ENCODE measurements around the gene BRF1. TPM values are rescaled to one million over a fixed set of nuclear protein-coding genes. Genes with fewer than 3 reads are reported as not detected.

BRF1 gene
- total and polyA plus RNA-seq, 2 donors (not counting 1 experiment from before 2014, with no cell fraction given) = 7.4 to 33.4 TPM

DNA sequence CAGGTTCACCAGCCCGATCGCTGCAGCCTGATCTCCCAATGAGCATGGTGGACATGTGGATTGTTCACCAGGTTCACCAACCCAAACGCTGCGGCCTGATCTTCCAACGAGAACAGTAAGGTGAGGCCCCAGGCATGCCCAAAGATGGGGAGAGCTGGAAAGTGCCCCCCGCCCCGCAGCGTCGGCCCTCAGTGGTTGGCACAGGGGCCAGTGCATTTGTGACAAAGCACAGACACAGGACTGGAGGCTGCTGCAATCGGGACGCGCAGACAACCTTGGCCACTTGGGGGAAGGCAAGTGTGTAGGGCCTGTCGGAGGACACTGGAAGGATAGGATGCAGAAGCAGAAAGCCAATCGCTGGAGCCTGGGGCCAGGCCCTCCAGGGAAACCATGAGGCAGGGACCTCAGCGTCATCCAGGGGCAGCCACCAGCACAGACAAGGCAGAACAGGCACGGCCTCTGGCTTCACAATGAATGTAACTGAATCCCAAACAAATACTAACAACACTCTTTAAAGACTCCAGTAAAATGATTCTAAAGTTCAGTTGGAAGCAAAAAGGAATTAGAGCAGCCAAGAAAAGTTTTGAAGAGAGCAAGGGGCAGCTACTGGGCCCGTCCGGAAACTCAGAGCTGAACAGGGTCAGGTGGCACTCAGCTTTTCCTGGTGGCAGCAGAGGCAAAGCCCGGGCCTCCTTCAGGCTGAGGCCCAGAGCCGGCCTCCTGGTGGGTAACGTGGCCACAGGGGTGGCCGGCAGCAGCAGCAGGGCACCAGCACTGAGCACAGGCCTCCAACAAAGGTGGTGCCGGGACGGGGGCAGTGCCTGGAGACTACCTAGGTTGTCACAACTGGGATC lies 13.3 kb downstream of the BRF1 start:
- no peaks in the 10 kb centered on the region for H4K20me1 ChIP-seq (ENCODE audit: control insufficient read depth, extremely low read depth, insufficient read depth, low read length)
- peaks cover 6% of the 10 kb centered on the region for H3K79me2 ChIP-seq (ENCODE audit: control insufficient read depth, insufficient read depth, low read length)
- TF ChIP-seq EZH2 (IDR thresholded peaks at IDR 0.05; ENCODE audit: low read length, missing control alignments) (no peak), CTCF (conservative IDR thresholded peaks at IDR 0.05 in 1 of 2, IDR thresholded peaks at IDR 0.05 in 1 of 2; ENCODE audit: low read depth in 1 of 2, low read length in 2 of 2) (no peak)
- H3K9me3 ChIP-seq (ENCODE audit: control insufficient read depth, insufficient read depth, low read depth, low read length) = no peaks in the 10 kb centered on the region
- no peak overlapping the region for H3K4me3 ChIP-seq (replicated peaks in 1 of 4; ENCODE audit: control extremely low read depth in 1 of 4, insufficient read depth in 1 of 4, low read depth in 3 of 4, low read length in 4 of 4)
- no peaks in the 10 kb centered on the region for H3K36me3 ChIP-seq (ENCODE audit: control insufficient read depth, insufficient read depth, low read length)
- H3K9ac ChIP-seq (ENCODE audit: insufficient read depth, low read length) = no peak overlapping the region
- H2AFZ ChIP-seq (ENCODE audit: low read length) = no peak overlapping the region
- no peaks in the 10 kb centered on the region for H3K4me1 ChIP-seq (ENCODE audit: control insufficient read depth, extremely low read depth, insufficient read depth, low read length)
- no peak overlapping the region for H3K27ac ChIP-seq (ENCODE audit: insufficient read depth, low read length)
- no peak for DNase-seq (ENCODE audit: low read depth in 2 of 2)
- H3K27me3 ChIP-seq (ENCODE audit: control insufficient read depth, insufficient read depth, low read length) = no peaks in the 10 kb centered on the region
- H3K4me2 ChIP-seq (ENCODE audit: extremely low read depth, insufficient read depth, low read length) = no peak overlapping the region

- H2AFZ ChIP-seq (ENCODE audit: low read length) = no peak overlapping the region
- no peak for TF ChIP-seq EZH2 (IDR thresholded peaks at IDR 0.05; ENCODE audit: low read length, missing control alignments)
- no peak for TF ChIP-seq CTCF (conservative IDR thresholded peaks at IDR 0.05 in 1 of 2, IDR thresholded peaks at IDR 0.05 in 1 of 2; ENCODE audit: low read depth in 1 of 2, low read length in 2 of 2)
- H3K9ac ChIP-seq (ENCODE audit: insufficient read depth, low read length) = no peak overlapping the region
- H3K27ac ChIP-seq (ENCODE audit: insufficient read depth, low read length) = no peak overlapping the region
- no peaks in the 10 kb centered on the region for H3K36me3 ChIP-seq (ENCODE audit: control insufficient read depth, insufficient read depth, low read length)
- no peak for DNase-seq (ENCODE audit: low read depth in 2 of 2)
- no peaks in the 10 kb centered on the region for H3K27me3 ChIP-seq (ENCODE audit: control insufficient read depth, insufficient read depth, low read length)
- no peak overlapping the region for H3K4me3 ChIP-seq (replicated peaks in 1 of 4; ENCODE audit: control extremely low read depth in 1 of 4, insufficient read depth in 1 of 4, low read depth in 3 of 4, low read length in 4 of 4)
- H3K4me1 ChIP-seq (ENCODE audit: control insufficient read depth, extremely low read depth, insufficient read depth, low read length) = no peaks in the 10 kb centered on the region
- H3K9me3 ChIP-seq (ENCODE audit: control insufficient read depth, insufficient read depth, low read depth, low read length) = no peaks in the 10 kb centered on the region
- H3K4me2 ChIP-seq (ENCODE audit: extremely low read depth, insufficient read depth, low read length) = no peak overlapping the region
- no peaks in the 10 kb centered on the region for H4K20me1 ChIP-seq (ENCODE audit: control insufficient read depth, extremely low read depth, insufficient read depth, low read length)
- peaks cover 8% of the 10 kb centered on the region for H3K79me2 ChIP-seq (ENCODE audit: control insufficient read depth, insufficient read depth, low read length)
These were observed 14.0 kb downstream of the BRF1 start for GRCh38 chr14:105286759-105287144.

GRCh38 chr14:105285174-105285573 lies 15.6 kb downstream of the BRF1 start:
- no peaks in the 10 kb centered on the region for H4K20me1 ChIP-seq (ENCODE audit: control insufficient read depth, extremely low read depth, insufficient read depth, low read length)
- no peak overlapping the region for H3K4me2 ChIP-seq (ENCODE audit: extremely low read depth, insufficient read depth, low read length)
- H3K9me3 ChIP-seq (ENCODE audit: control insufficient read depth, insufficient read depth, low read depth, low read length) = no peaks in the 10 kb centered on the region
- no peaks in the 10 kb centered on the region for H3K27me3 ChIP-seq (ENCODE audit: control insufficient read depth, insufficient read depth, low read length)
- no peak for DNase-seq (ENCODE audit: low read depth in 2 of 2)
- H3K36me3 ChIP-seq (ENCODE audit: control insufficient read depth, insufficient read depth, low read length) = no peaks in the 10 kb centered on the region
- H3K79me2 ChIP-seq (ENCODE audit: control insufficient read depth, insufficient read depth, low read length) = peaks cover 5% of the 10 kb centered on the region
- no peak overlapping the region for H2AFZ ChIP-seq (ENCODE audit: low read length)
- no peak overlapping the region for H3K9ac ChIP-seq (ENCODE audit: insufficient read depth, low read length)
- H3K4me3 ChIP-seq (replicated peaks in 1 of 4; ENCODE audit: control extremely low read depth in 1 of 4, insufficient read depth in 1 of 4, low read depth in 3 of 4, low read length in 4 of 4) = no peak overlapping the region
- no peaks in the 10 kb centered on the region for H3K4me1 ChIP-seq (ENCODE audit: control insufficient read depth, extremely low read depth, insufficient read depth, low read length)
- TF ChIP-seq EZH2 (IDR thresholded peaks at IDR 0.05; ENCODE audit: low read length, missing control alignments) (no peak), CTCF (conservative IDR thresholded peaks at IDR 0.05 in 1 of 2, IDR thresholded peaks at IDR 0.05 in 1 of 2; ENCODE audit: low read depth in 1 of 2, low read length in 2 of 2) (no peak)
- H3K27ac ChIP-seq (ENCODE audit: insufficient read depth, low read length) = no peak overlapping the region

Data from fibroblast of lung (primary cell).